HG03442 (cell line): ENCODE measurements around the gene PAPSS2.

Source experiments
- ATAC-seq: cut with Tn5 transposase; IDR thresholded peaks from one replicate; pipeline ENCODE4 v1.9.1; 2021; ENCODE audit warnings: mild to moderate bottlenecking, moderate library complexity; ENCODE audit not compliant: unreplicated experiment

The PAPSS2 gene

DNA sequence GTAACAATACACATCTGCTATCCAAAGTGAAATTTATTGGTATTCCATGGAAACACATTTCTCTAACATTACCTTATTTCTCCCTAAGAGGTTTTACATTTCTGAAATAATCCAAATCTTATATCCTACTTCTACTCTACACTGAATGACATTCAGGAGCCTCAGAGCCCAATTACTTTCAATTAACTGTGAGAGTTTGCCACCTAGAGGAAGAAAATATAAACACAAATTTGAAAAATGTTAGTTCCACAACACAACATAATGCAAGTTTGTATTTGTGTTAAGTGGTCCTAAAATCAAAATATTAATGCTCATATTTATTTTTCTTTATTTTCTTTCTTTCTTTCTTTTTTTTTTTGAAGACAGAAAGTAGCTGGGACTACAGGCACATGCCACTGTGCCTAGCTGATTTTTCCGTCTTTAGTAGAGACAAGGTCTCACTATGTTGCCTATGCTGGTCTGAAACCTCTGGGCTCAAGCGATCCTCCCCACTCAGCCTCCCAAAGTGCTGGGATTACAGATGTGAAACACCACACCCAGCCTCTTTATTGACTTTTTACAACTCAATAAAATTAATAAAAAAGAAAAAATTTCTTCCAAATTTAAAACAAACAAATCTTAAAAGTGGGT is 112.3 kb downstream of the PAPSS2 start:
- ATAC-seq: no peak

DNA sequence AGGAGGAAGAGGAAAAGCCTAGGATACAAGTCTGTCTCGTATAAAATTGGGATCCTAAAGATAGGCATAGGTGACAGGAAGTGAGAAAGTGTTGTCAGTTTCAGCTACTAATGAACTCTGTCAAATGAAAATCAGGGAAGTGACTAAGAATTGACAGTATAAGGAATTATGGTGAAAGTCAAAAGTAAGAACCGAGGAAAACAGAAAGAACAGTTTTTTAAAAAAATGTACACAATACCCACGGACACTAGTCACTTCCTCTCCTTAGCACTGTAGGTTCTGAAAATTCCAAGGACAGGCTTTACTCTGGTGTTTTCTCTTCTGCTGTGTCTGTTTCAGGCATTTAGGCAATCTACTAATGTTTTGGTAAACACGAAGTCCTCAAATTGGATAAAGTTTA is 116.1 kb downstream of the PAPSS2 start:
- no peak for ATAC-seq

DNA sequence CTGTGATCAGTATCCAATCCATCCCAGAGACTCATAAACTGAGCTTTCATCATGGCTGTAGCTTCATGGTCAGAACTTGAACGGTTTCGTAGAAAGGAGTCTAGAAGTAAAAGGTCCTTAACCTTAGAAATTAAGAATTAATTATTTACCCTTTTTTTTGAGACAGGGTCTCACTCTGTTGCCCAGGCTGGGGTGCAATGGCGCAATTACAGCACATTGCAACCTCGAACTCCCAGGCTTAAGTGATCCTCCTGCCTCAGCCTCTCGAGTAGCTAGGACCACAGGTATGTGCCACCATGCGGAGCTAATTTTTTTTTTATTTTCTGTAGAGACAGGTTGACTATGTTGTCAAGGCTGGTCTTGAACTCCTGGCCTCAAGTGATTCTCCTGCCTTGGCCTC is 116.7 kb downstream of the PAPSS2 start:
- ATAC-seq: no peak

DNA sequence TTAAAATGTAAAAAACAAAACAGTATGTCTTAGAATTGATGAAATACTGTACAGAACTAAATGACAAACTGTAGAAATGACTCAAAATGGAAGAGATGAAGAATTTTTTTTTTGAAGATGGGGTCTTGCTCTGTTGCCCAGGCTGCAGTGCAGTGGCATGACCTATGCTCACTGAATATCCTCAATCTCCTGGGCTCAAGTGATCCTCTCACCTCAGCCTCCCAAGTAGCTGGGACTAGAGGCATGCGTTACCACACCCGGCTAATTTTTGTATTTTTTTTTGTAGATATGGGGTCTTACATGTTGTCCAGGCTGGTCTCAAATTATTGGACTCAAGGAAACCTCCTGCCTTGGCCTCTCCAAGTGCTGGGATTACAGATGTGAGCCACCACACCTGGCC is 121.9 kb downstream of the PAPSS2 start:
- no peak for ATAC-seq

DNA sequence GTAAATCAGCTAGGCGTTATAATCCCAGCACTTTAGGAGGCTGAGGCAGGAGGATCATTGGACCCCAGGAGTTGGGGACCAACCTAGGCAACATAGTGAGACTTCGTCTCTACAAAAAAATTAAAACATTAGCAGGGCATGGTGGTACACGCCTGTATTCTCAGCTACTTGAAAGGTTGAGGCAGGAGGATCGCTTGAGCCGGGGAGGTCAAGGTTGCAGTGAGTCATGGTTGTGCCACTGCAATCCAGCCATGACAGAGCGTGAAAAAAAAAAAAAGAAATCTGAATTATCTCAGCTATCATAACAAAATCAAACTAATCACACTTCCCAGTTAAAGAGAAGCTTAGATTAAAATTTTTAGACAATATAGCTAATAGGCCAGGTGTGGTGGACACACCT is 123.0 kb downstream of the PAPSS2 start:
- no peak for ATAC-seq

DNA sequence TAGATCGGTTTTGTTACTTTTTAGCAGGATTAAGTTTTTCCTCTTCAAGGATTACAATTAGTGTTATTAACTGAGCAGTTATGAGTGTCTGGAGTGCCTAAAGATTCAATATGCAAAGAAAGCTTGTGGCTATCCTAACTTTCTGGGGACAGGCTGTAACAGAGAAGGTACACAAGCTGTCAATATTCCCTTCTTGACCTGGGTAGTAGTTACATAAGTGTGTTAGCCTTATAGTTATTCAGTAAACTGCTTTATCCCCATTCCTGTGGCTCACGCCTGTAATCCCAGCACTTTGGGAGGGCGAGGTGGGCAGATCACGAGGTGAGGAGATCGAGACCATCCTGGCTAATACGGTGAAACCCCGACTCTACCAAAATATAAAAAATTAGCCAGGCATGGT is 126.7 kb downstream of the PAPSS2 start:
- no peak for ATAC-seq

DNA sequence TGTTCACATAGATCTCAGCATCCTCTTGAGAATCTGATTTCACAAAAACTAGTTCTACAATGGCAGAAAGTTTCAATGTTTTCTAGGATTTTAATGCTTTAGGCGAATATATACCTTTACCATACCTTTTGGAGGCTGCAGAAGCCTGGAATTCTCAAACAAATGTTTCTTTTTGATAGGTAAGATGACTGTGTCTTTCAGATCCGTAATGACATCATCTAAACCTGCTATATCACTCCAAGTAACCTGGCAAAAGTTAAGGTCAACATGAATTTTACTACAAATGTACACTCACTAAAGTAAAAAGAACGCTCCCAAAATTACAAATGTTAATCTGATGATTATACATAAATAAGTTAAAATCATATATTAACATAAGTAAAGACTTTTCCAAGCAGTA is 130.5 kb downstream of the PAPSS2 start:
- ATAC-seq: no peak

DNA sequence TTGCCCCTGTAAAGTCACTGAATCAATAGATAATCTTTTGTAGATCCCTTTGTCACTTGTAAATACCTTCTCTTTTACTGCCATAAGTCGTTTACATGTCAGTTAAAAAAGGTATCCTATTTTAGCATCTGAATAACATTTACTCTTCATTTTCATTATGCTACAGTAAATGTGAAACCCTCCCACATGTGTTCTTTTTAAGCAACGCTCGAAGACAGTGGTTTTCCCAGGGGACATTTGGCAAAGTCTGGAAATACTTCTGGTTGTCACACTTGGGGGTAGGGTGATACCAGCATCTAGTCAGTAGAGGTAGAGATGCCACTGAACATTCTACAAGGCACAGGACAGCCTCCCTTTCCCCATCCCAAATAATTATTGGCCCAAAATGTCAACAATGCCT is 134.6 kb downstream of the PAPSS2 start:
- ATAC-seq: peak; percentile 60
